HepG2 (cell line): ENCODE results near the gene KIF6. TPM values are rescaled to one million over a fixed set of nuclear protein-coding genes. Genes with fewer than 3 reads are reported as not detected.

ENCODE experiments used
- ATAC-seq: fragments of 200-7000 bp; cut with Tn5 transposase; 3 replicates; pipeline ENCODE4 v1.9.1; 2020; ENCODE audit warnings: mild to moderate bottlenecking, moderate library complexity
- BruUV-seq: library from RNA; stranded (reverse); fragments of 400-500 nt; replicated peaks from 2 replicates; lab custom pipeline; 2021; lab: Mats Ljungman, UMichigan
- CTCF ChIA-PET: fragments of 300-600 bp; formaldehyde crosslinking; extraction: SDS; loops from one replicate; lab custom pipeline; 2021; ENCODE audit warnings: low total read pairs, inconsistent platforms, low intra/inter-chr PET ratio; lab: Yijun Ruan, JAX
- POLR2A ChIA-PET: fragments of 350-600 bp; sonication (Branson Sonifier 250); formaldehyde crosslinking; loops from one replicate; lab custom pipeline; 2020; ENCODE audit warnings: antibody characterized with exemption, inconsistent platforms; lab: Yijun Ruan, JAX
- DNase-seq: peaks from one replicate; pipeline ENCODE4 v3.0.0-alpha.2; 2015; ENCODE audit warnings: low spot score
- FAIRE-seq: peaks from 3 replicates; lab custom pipeline; 2011; peaks lifted over from hg19 to GRCh38; lab: Jason Lieb, UNC
- H2AFZ ChIP-seq: one replicate; pipeline ENCODE4 v1.6.1; 2011; ENCODE audit warnings: low read length, inconsistent platforms
- H3K27ac ChIP-seq: fragments of 300-600 bp; 3 replicates; pipeline ENCODE4 v1.8.0; 2011; ENCODE audit warnings: mixed run types, mild to moderate bottlenecking, mixed read lengths, low read length, inconsistent platforms; ENCODE audit not compliant: insufficient read depth; ENCODE audit errors: extremely low read length
- H3K27me3 ChIP-seq, 2 experiments: fragments of 200-600 bp in 1 of 2; 2 replicates in 1 of 2; 3 replicates in 1 of 2; pipeline versions ENCODE4 v1.6.0 to v1.8.0; 2011; ENCODE audit warnings: low read length in 2 of 2, mild to moderate bottlenecking in 2 of 2, moderate library complexity in 2 of 2, inconsistent platforms in 1 of 2; ENCODE audit not compliant: insufficient read depth in 2 of 2, control insufficient read depth in 1 of 2
- H3K36me3 ChIP-seq, 2 experiments: fragments of 200-600 bp in 1 of 2; replicated peaks in 1 of 2; 2 replicates in 1 of 2; 3 replicates in 1 of 2; pipeline versions ENCODE4 v1.5.1 to v1.8.0; 2011; ENCODE audit warnings: low read length in 2 of 2, inconsistent platforms in 1 of 2; ENCODE audit not compliant: insufficient read depth in 2 of 2, control insufficient read depth in 1 of 2
- H3K4me1 ChIP-seq: 2 replicates; pipeline ENCODE4 v1.5.1; 2012; ENCODE audit warnings: low read length, inconsistent platforms; ENCODE audit not compliant: insufficient read depth
- H3K4me2 ChIP-seq: 2 replicates; pipeline ENCODE4 v1.6.0; 2011; ENCODE audit warnings: low read depth, low read length, inconsistent platforms
- H3K4me3 ChIP-seq, 3 experiments: fragments of 200-600 bp in 1 of 3; sonication (generic), shearing (Covaris generic) in 1 of 3; replicated peaks in 1 of 3; 2 replicates each; pipeline ENCODE4 v1.5.1; 2011 to 2016; ENCODE audit warnings: low read length in 3 of 3, inconsistent platforms in 2 of 3, low read depth in 2 of 3, mild to moderate bottlenecking in 2 of 3, control low read depth in 1 of 3, mixed read lengths in 1 of 3; ENCODE audit not compliant: insufficient read depth in 1 of 3
- H3K79me2 ChIP-seq: one replicate; pipeline ENCODE4 v1.6.1; 2011; ENCODE audit warnings: low read length, inconsistent platforms; ENCODE audit not compliant: insufficient read depth
- H3K9ac ChIP-seq: 2 replicates; pipeline ENCODE4 v1.6.0; 2011; ENCODE audit warnings: mild to moderate bottlenecking, low read depth, low read length, inconsistent platforms; ENCODE audit not compliant: insufficient read depth
- H3K9me3 ChIP-seq: 2 replicates; pipeline ENCODE4 v1.5.1; 2012; ENCODE audit warnings: mild to moderate bottlenecking, low read length
- H4K20me1 ChIP-seq: 2 replicates; pipeline ENCODE4 v1.6.0; 2011; ENCODE audit warnings: inconsistent platforms, mild to moderate bottlenecking, low read length, moderate library complexity; ENCODE audit not compliant: insufficient read depth
- RFX1 ChIP-seq: fragments of 450-650 bp; IDR thresholded peaks from 2 replicates; pipeline ENCODE4 v1.6.1; 2017
- SRSF1 ChIP-seq: fragments of 200-400 bp; formaldehyde crosslinking; optimal IDR thresholded peaks from 2 replicates; pipeline ENCODE3; 2017; ENCODE audit warnings: mild to moderate bottlenecking, low read depth, low read length, moderate library complexity
- ZNF281 ChIP-seq: sonication (generic); formaldehyde crosslinking; IDR thresholded peaks from 2 replicates; pipeline ENCODE4 v1.4.0; 2020; ENCODE audit warnings: missing genetic modification reagents, borderline replicate concordance
- ZNF639 ChIP-seq: conservative IDR thresholded peaks from 2 replicates; pipeline ENCODE4 v1.6.1; 2018; ENCODE audit warnings: missing genetic modification reagents
- ZNF746 ChIP-seq: sonication (generic); formaldehyde crosslinking; IDR thresholded peaks from 2 replicates; pipeline ENCODE4 v1.8.0; 2022; ENCODE audit warnings: mild to moderate bottlenecking, missing genetic modification reagents
- WGBS: methylation state at CpG from one replicate; pipeline ENCODE4 v1.1.6; 2017; ENCODE audit warnings: low lambda C conversion rate; 5-methylcytosine and 5-hydroxymethylcytosine counted together
- in situ Hi-C: cut with HindIII; loops from 2 replicates; pipeline ENCODE4 v1.10.0; 2017; ENCODE audit warnings: low pct_unique_long_range_greater_than_20kb; ENCODE audit not compliant: extremely low pct_ligation_motif_present
- intact Hi-C: fragments of 100-400 bp; cut with micrococcal nuclease; formaldehyde crosslinking; loops from one replicate; pipeline ENCODE4 v1.10.0; 2022; ENCODE audit not compliant: unreplicated experiment
- polyA plus RNA-seq, 8 experiments: library from polyadenylated mRNA; depleted of rRNA in 3 of 8; stranded (reverse) in 7 of 8; unstranded in 1 of 8; fragments of >200 nt; fragmentation: Illumina TruSeq in 4 of 8; extraction: Trizol in 4 of 8; gene quantifications; 2 replicates each; pipeline versions ENCODE4 v1.2.1 to v1.2.3, GENCODE V29; 2011 to 2016; ENCODE audit warnings: low read depth in 4 of 8, missing spikeins in 1 of 8, mixed read lengths in 1 of 8; ENCODE audit not compliant: insufficient read depth in 1 of 8
- total RNA-seq, 5 experiments: library from RNA; depleted of rRNA; stranded (reverse); fragments of >200 nt; fragmentation: Illumina TruSeq; extraction: Trizol; gene quantifications; 2 replicates each; pipeline ENCODE4 v1.2.3, GENCODE V29; 2016; ENCODE audit warnings: low read depth in 1 of 5

Gene KIF6
- total and polyA plus RNA-seq, 2 of the 13 experiments (the other 11 are each of a cell fraction or from before 2014, with no cell fraction given) = 0.04 to 0.27 TPM

DNA sequence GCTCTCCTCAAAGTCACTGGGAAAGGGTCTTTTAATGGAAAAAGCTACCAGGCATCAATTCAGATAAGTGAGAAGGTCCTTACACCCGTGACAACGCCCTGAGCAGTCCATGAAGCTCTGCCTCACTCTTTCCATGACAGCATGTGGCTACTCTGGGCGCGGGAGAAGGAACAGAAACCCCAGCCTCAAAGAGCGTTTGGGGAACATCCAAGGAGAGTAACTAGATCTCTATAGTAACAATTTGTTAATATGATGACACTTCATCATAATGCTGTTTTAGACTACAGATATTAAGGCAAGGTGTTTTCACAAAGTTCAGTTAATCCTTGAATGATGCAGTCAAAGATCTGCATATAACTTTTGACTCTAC lies 55.2 kb downstream of the KIF6 start:
- FAIRE-seq (no peak), DNase-seq (no peak), ATAC-seq (peak; percentile 42)
- no peak overlapping the region for H3K27ac ChIP-seq
- H3K27me3 ChIP-seq = no peaks in the 10 kb centered on the region
- no peaks in the 10 kb centered on the region for H4K20me1 ChIP-seq
- CTCF ChIA-PET = no interaction called here
- BruUV-seq = no TSS peak
- no peaks in the 10 kb centered on the region for H3K79me2 ChIP-seq
- intact Hi-C loops (no loop called here), in situ Hi-C loops (no loop called here)
- H3K9ac ChIP-seq = no peak overlapping the region
- 0 out of 2 replicates have a peak overlapping the region, but pooled peaks have one; percentile 25 for H3K4me2 ChIP-seq
- H3K36me3 ChIP-seq = no peaks in the 10 kb centered on the region
- H3K4me3 ChIP-seq = no peak overlapping the region
- peaks cover 26% of the 10 kb centered on the region for H3K4me1 ChIP-seq
- POLR2A ChIA-PET = no interaction called here
- TF ChIP-seq ZNF639 (CRISPR knock-in tag) (no peak), ZNF746 (CRISPR knock-in tag) (no peak), RFX1 (no peak), SRSF1 (no peak), ZNF281 (CRISPR knock-in tag) (no peak)
- WGBS = 61% methylated on average over 5 of the region's 5 CpGs
- H2AFZ ChIP-seq = no peak overlapping the region
- H3K9me3 ChIP-seq = peaks cover 10% of the 10 kb centered on the region; the same call in 1 of the 2 replicates
